ENCODE measurements around the gene C1QL4.
"Not testable (repeated sequence)": the region's sequence is repeated elsewhere in the genome, so short reads cannot be mapped to it uniquely, and the experiment has no call there.

C1QL4 gene

GRCh38 chr12:49288412-49288853, 48.6 kb downstream of the C1QL4 start:
- Mint-ChIP-seq H3K9me3 (no peaks in the 10 kb centered on the region), H3K27ac (peak overlapping the region; percentile 71), H3K36me3 (no peaks in the 10 kb centered on the region), H3K27me3 (peaks cover 24% of the 10 kb centered on the region), H3K4me3 (no peak overlapping the region), H3K4me1 (no peaks in the 10 kb centered on the region)

- Mint-ChIP-seq H3K4me3 (no peak overlapping the region), H3K36me3 (no peaks in the 10 kb centered on the region), H3K27ac (peak overlapping the region; percentile 71), H3K4me1 (no peaks in the 10 kb centered on the region), H3K9me3 (no peaks in the 10 kb centered on the region), H3K27me3 (peaks cover 24% of the 10 kb centered on the region)
These were observed 49.1 kb downstream of the C1QL4 start for GRCh38 chr12:49287876-49288275.

- no peak overlapping the region for H3K4me3 Mint-ChIP-seq
- H3K27ac Mint-ChIP-seq, result no peak overlapping the region
- no peaks in the 10 kb centered on the region for H3K36me3 Mint-ChIP-seq
- H3K4me1 Mint-ChIP-seq, result no peaks in the 10 kb centered on the region
- H3K27me3 Mint-ChIP-seq, result peaks cover 22% of the 10 kb centered on the region
- no peaks in the 10 kb centered on the region for H3K9me3 Mint-ChIP-seq
These were observed 52.3 kb downstream of the C1QL4 start for GRCh38 chr12:49284672-49285071.

GRCh38 chr12:49283541-49284429, 53.2 kb downstream of the C1QL4 start:
- no peaks in the 10 kb centered on the region for H3K9me3 Mint-ChIP-seq
- peaks cover 20% of the 10 kb centered on the region for H3K27me3 Mint-ChIP-seq
- H3K27ac Mint-ChIP-seq, result no peak overlapping the region
- no peak overlapping the region for H3K4me3 Mint-ChIP-seq
- no peaks in the 10 kb centered on the region for H3K4me1 Mint-ChIP-seq
- no peaks in the 10 kb centered on the region for H3K36me3 Mint-ChIP-seq

DNA sequence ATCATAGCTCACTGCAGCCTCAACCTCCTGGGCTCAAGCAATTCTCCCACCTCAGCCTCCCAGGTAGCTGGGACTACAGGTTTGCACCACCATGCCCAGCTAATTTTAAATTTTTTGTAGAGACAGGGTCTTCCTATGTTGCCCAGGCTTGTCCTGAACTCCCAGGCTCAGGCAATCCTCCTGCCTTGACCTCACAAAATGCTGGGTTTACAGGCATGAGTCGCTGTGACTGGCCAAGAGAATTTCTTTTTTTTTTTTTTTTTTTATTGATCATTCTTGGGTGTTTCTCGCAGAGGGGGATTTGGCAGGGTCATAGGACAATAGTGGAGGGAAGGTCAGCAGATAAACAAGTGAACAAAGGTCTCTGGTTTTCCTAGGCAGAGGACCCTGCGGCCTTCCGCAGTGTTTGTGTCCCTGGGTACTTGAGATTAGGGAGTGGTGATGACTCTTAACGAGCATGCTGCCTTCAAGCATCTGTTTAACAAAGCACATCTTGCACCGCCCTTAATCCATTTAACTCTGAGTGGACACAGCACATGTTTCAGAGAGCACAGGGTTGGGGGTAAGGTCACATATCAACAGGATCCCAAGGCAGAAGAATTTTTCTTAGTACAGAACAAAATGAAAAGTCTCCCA, 54.1 kb downstream of the C1QL4 start:
- H3K27me3 Mint-ChIP-seq, result peaks cover 11% of the 10 kb centered on the region
- H3K4me3 Mint-ChIP-seq, H3K27ac Mint-ChIP-seq, H3K4me1 Mint-ChIP-seq, H3K36me3 Mint-ChIP-seq, H3K9me3 Mint-ChIP-seq: not testable (repeated sequence)
